GM12875 (cell line): ENCODE data around the gene OR5AR1.

Source experiments
- H3K4me3 ChIP-seq: one replicate; pipeline ENCODE4 v1.5.1; 2011; ENCODE audit warnings: low read depth, low read length, control low read depth
- TF ChIP-seq, protein P1 (sequence below): IDR thresholded peaks from 2 replicates; pipeline ENCODE4 v1.5.1; 2011; ENCODE audit warnings: low read depth, mild to moderate bottlenecking, control low read depth, inconsistent platforms, low read length, moderate library complexity, borderline replicate concordance; ENCODE audit not compliant: insufficient read depth

OR5AR1 gene

DNA sequence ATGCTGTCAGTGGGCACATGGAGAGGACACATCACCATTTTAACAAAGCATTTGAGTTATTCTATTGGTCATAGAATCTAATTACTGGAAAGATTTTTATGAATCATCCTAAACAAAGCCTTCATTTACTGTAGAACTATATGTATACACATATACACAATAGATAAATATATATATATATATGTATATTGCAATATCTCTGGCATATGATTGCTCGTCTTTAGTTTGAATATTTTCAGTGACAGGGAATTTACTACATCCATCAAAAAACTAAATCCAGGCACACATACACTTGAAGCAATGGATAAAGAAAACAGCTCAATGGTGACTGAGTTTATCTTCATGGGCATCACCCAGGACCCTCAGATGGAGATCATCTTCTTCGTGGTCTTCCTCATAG is at the start of gene OR5AR1:
Gene OR5AR1, plus strand, starts transcription at position 301 of the 400 bp plus-strand sequence. Its CDS starts 0 bp downstream, at position 301.
- H3K4me3 ChIP-seq, result no peak within 1 kb of the TSS
- TF ChIP-seq, protein P1, sequence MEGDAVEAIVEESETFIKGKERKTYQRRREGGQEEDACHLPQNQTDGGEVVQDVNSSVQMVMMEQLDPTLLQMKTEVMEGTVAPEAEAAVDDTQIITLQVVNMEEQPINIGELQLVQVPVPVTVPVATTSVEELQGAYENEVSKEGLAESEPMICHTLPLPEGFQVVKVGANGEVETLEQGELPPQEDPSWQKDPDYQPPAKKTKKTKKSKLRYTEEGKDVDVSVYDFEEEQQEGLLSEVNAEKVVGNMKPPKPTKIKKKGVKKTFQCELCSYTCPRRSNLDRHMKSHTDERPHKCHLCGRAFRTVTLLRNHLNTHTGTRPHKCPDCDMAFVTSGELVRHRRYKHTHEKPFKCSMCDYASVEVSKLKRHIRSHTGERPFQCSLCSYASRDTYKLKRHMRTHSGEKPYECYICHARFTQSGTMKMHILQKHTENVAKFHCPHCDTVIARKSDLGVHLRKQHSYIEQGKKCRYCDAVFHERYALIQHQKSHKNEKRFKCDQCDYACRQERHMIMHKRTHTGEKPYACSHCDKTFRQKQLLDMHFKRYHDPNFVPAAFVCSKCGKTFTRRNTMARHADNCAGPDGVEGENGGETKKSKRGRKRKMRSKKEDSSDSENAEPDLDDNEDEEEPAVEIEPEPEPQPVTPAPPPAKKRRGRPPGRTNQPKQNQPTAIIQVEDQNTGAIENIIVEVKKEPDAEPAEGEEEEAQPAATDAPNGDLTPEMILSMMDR, result no peak

DNA sequence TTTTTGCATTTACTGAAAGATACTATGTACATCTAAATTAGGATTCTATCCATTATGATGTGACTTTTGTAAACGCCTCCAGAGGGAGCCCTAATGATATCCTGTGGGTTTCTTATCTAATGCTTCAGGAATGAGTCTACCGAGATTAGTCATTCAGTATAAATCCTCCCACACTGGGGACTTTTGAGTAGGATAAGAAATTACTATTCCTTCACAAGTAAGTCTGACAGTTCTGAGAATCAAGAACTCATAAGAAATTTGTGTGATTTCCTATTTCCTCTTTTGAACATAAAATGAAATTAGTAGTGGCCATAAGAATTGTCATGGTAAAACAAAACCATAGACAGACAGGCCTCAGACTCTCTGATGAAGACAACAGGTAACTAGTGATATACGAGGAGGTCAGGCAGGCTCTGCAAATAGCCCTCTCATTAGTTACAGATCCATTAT is 38.8 kb upstream of the OR5AR1 start:
- no peak overlapping the region for H3K4me3 ChIP-seq
- TF ChIP-seq, protein P1, result no peak

DNA sequence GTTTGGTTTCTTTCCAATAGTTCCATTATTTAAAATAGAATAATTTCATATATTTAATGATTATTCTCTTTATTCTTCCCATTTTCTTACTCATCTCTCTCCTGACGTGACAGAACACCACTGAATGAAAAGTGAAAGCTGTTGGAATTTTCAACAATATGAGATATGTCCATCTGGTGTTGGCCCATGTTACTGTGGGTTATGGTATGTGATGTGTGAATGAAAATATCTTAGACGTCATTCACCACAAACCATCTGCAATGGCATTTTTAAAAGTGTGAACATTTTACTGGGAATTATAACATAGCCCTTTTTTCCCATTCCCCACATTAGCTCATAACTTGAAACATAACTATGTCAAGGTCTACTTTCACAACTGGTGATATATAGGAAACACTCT is 37.5 kb upstream of the OR5AR1 start:
- H3K4me3 ChIP-seq, result no peak overlapping the region
- TF ChIP-seq, protein P1, result no peak

DNA sequence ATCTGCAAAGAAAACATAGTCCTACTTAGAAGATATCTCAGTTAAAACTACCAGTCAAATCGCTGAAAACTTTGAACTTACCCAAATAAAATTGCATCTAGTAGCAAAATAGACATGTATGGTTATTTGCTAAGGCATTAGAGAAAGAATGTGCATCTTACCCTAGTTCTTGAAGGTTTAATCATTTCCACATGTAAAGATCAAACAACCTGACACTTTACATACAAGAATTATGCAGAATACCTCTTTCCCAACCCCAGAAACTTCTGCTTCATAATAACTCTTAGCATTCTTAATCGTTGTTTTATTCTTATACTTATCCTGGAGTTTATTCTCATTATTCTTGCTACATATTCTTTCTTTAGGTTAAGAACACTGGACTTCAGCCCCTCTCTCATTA is 31.2 kb upstream of the OR5AR1 start:
- H3K4me3 ChIP-seq, result no peak overlapping the region
- TF ChIP-seq, protein P1, result no peak

DNA sequence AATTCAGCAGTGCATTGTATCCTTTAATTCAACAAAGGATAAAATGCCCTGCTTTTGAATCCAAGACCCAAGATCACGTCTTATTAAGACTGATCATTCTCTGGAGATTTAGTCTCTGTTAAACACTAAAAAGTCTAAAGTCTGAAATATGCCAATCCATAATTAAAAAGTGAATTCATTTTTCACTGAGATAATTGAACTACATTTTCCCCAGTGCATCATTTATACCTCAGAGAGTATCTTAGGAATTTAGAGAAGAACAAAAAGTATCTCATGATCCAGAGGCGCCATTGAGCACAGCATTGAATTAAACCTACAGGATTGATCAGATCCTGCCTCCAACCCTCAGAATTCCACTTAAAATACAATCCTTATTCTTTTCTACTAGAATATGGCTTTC is 26.6 kb upstream of the OR5AR1 start:
- TF ChIP-seq, protein P1, result no peak
- no peak overlapping the region for H3K4me3 ChIP-seq

DNA sequence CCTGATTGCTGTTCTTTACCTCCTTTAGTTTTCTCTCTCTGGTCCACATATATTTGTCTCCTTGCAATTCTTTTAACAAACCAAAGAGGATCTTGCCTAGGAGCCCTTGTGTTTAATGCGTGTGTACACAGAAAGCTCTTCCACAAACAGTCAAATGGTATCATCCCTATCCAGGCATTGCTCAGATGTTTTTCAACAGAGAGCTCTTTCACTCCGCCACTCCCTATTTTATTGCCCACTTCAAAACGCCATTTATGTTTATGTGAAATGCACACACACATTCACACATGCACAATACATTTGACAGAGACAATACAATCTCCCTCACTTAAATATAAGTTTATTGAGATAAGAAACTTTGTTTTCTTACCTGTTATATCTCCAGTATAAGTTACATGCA is 26.0 kb upstream of the OR5AR1 start:
- TF ChIP-seq, protein P1, result no peak
- H3K4me3 ChIP-seq, result no peak overlapping the region

DNA sequence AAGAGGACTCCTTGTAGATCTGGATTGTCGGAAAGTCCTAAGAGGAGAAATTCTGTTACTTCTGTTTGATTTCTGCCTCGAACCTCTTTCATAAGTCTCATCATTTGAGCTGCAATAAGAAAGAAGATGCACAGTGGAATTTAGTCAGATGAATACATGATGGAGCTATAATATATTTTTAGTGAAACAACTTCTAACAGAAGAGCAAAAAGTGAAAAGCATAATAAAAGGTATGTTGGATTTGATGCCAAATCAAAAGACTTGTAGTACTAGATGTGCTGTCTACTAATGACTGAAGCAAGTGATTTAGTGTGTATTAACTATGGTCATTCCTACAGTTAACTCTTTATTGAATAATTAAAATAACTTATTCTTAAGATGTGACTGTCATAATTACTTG is 21.1 kb upstream of the OR5AR1 start, which contains the start of gene OR5AP2:
Gene OR5AP2, minus strand, starts transcription at position 101 of the 400 bp plus-strand sequence. Its CDS starts 0 bp downstream, at position 101.
- H3K4me3 ChIP-seq, result no peak within 1 kb of the TSS
- TF ChIP-seq, protein P1, result no peak
